ENCODE measurements around the gene ITPR1.

ITPR1 gene

DNA sequence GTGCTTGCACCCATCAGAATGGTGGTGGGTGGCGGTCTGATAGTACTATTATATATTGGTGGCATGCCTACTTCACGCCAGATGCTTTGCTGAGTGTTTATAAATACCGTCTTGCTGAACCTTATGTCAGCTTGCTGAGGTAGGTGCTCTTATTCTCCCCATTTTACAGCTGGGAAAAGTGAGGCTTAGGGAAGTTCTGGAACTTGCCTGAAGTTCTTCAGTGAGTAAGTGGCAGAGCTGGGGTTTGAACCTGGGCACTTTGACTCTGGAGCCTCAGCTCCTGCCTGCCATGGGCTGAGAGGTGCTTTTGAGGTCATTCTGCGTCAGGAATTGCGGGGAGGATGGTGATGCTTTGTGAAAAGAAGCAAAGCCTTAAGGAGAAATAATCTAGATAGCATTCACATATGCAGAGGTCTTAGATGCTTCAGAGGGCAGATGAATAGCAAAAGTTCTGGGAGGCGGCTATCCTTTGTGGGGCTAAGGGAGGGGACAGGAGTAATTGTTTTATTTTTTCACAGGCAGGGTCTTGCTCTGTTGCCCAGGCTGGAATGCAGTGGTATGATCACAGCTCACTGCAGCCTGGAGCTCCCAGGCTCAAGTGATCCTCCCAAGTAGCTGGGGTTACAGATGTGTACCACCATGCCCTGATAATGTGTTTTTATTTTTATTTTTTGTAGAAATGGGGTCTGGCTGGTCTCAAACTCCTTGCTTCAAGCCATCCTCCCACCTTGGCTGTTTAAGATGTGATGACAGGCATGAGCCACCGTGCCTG is 18.5 kb downstream of the ITPR1 start:
- DNase-seq: no peak

DNA sequence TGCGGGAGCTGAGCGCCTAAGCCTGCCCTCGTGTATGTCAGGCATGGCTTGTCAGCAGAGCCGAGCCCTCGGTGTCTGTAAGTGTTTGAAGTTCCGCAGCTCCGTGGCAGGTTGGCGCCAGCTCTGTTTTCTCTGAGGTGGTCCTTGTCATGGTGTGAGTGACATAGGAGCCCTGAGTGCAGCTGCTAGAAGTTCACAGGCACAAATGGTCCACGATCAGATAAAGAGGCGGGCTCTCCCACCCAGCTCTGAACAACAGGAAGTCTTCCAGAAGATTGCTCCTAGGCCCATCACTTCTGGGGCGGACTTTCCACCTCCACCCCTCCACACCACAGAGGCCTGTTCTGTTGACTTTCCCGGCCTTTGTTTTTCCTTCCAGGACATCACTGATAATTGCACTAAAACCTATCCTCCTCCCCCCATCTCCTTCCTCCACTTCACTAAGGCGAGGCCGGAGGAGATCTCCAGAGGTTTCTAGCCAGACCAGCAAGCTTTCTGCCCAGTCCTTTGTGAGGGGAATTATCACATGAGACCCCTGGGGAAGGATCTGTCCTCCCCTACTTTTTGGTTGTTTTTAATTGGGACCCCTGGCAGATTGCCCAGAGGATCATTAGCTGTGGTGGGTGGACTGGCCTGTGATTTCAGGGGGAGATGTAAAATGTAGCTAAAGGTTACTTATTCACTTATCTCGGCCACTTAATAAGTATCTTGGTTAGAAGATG is 19.9 kb downstream of the ITPR1 start:
- DNase-seq: no peak

DNA sequence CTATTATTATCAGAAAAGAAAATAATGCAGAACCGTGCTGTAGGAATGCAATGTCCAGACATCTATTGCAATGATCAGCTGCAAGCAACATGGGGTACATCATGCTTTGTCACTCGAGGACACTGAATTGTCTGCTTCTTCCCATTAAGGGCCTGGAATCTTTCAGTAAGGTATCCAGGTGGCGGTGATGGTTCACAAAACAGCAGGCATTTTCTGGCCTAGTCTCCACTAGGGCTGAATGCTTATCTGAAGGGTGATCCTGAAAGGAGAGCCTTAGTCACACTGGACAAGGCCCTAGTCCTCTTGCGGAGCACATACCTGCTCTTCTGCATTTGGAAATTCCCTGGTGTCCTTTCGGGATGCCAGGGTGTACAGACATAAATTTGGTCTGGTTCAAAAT is 21.2 kb downstream of the ITPR1 start:
- DNase-seq: no peak

DNA sequence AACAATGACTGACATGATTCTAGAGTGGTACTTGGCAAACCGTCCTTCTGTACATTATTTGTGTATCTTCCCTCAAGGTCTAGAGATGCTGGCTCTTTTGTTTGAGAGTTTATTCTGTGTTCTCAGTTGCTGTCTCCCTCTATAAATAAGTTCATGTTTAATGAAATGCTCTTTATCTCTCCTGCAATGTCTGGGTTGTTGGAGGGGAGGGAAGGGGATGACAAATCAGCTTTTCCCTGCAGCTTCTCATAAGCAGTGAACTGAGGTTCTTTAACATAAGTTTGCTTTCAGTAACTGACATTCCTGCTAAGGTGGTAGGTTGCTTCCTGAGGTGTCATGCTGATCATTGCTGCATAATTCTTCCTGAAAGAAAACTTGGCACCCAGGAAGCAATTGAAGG is 21.8 kb downstream of the ITPR1 start:
- DNase-seq: no peak

DNA sequence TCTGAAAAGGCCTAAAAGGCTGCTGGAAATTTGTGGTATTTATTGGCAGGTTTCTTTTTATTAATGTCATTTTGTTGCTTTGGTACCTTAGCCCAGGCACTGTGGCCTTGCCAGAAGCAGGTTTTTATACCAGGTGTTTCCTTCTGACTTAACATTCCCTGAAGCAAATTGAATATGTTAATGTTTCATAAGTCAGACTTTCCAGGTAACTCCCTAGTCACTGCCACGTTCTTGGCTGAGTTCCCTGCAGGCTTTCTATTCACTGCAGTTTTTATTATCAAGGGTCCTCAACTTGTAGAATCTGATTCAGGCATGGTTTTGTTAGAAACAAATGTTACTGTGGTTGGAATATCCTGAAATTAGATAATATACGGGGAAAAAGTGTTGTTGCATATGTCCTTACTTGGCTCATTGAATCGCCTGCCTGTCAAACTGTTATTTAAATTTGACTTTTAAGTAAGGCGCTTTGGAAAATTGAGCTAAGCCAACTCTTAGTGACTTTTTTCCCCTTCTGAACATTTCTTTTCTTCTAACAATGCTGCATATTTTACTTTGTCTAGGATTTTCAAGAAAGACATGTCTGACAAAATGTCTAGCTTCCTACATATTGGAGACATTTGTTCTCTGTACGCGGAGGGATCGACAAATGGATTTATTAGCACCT is 22.9 kb downstream of the ITPR1 start:
- DNase-seq: no peak

DNA sequence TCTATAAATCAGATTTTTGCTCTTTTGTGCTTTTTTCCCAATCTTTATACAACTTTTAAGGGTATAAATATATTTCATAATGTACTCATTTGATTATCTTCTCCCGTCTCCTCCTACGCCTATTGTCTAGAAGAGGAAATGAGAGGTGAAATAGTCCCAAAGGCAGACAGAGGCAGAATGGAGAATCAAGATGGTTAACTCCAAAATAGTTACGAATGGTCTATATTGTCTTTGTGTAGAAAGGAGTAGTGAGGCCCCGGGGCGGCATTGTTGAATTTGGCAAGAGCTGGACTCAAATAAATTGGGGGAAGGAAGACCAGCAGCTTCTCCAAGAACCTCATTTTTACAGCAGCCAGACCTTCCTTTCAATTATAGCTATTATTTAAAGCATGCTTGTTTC is 23.9 kb downstream of the ITPR1 start:
- DNase-seq: no peak

DNA sequence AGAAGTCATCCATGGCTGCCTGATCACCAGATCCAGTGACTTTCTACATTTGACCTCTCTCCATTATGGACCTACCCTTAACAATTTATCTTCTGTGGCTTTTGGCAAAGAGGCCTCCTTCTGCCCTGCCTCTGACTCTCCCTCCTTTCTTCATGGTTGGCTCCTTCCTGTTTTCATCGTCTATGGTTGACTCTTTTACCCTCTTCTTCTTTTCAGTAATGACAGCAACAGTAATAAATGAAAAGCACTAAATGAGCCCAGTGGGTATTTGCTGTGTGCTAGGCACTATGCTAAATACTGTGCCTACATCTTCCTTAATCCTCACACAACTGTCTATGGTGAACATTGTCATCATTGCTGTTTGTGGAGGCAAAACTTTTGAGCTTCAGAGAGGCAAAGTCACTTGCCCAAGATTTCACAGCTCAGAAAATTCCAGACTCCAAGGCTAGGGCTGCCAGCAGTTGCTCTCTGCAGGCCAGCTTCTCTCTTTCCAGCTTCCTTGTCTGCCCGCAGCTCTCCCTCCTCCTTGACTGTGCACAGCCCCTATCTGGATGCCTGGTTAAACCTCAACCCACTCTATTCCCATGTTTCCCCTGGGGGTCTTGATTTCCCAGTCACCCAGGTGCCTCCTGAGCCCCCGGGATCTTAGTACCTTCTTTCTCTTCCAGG is 24.6 kb downstream of the ITPR1 start:
- DNase-seq: no peak

DNA sequence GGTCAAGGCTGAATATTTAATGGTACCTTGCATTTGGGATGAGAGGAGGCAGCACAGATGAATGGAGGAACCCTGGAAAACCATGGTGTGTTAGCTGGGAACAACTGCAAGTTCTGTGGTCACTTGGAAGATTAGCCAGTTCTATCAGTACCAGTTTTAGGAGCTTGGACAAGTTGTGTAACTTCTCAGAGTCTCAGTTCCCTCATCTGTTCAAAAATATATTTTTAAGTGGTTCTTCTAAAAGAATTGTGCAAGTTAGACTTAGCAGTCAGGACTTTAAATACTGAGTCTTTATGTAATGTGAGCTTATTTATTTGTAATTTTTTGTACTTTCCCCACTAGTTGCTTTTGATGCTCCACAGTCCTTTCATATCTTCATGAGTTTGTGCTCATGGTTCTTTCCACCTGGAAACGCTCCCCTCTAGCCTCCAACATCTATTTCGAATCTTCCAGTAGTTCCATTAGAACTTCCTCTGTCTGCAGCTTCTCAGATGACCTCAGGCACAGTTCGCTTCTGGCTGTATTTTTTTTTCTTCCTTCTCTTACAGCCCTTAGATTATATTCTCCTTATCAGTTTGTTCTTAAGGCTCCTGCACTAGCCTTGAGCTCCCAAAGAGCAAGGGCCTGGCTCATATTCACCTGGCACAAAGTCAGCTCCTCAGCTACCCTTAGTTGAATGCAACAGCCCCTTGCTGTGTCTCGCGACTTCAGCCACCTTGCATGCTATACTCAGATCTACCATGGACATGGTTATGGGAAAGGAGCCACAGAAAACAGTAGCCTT is 27.1 kb downstream of the ITPR1 start:
- no peak for DNase-seq

DNA sequence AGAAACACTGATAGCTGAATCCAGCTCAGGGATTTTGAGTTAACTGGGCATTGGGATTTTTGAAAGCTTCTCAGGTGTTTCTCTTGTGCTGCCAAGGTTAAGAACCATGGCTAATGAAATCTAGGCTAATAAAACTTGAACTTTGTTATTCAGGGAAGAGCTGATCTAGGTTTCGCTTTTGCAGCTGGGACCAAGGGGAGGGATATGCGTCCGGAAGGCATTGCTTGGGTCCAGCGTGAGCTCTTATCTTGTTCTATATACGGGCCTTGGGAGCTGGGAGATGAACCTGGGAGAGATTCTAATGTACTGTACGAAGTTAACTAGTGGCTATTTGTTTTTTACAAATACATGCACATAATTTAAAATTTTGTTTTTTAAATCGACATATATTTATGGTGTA is 29.8 kb downstream of the ITPR1 start:
- no peak for DNase-seq

DNA sequence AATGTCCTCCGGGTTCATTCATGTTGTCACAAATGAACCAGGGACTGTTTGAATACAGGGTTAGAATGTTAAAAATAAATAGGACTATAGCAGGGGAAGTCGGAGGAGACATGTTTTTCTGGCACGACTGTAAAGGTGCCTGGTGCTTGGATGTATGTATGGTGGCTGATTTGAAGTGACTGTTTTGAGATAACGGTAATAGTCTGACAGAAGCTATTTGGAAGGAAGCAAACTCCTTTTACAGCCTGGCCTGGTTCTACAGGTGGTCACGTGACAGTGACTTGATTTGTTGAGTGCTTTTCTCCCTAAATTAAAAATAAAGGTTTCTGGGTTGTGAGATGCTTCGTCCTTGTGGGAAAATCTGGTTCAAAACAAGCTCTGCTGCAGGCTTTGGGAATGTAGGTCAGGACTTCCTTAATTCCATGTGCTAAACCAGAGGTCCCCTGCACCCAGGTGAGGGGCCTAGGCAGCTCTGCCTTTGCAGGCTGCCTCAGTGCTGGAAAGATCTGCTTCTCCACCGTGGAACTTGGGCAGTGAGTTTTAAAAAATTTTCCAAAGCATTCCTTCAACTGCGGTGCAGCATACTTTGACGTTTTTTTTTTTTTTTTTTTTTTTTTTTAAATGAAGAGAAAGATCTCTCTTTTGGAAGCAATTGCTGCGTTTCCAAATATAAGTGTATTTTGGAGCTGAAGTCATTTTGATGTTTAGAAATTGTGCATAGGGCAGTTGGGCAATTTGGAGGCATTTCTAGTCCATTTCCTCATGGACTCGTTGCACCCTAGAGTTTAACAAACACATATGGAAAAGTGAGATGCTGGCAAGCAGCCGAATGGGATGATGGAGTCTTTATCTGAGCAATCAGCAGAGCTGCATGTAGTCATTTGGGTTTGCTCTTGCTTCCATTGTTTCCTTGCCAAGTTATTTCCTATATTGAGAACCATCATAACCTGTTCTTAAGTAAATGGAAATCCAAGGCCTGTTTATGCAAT is 30.9 kb downstream of the ITPR1 start:
- DNase-seq: peak; percentile 19

DNA sequence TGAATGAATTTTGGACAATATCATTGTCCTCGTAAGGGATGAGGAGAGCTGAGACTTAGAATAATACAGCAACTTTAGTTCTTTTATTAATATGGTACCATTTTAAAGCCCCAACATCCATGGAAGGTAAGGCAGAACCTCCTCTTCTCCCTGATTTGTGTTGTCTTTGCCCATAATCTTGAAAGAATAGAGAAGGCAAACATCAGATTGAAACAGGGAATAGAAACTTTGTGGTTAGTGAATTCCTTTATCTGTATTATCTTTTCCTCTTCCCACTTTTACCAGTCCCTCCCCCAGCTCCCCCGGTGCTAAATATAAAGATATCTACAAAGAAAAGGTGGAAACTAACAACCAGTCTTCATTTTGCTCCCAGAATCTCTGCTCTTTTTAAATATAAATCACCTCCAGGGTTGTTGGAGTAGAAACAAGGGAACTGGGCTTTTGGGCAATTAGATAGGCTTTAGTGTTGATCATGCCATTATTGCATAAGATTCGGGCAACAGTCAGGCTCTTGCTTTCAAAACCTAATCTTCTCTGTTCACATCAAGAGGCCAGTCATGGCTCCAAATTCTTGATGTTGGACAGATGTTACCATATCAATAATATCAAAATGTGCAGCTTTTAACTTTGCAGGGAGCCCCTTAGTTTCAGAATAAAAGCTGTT is 32.5 kb downstream of the ITPR1 start:
- DNase-seq: no peak

DNA sequence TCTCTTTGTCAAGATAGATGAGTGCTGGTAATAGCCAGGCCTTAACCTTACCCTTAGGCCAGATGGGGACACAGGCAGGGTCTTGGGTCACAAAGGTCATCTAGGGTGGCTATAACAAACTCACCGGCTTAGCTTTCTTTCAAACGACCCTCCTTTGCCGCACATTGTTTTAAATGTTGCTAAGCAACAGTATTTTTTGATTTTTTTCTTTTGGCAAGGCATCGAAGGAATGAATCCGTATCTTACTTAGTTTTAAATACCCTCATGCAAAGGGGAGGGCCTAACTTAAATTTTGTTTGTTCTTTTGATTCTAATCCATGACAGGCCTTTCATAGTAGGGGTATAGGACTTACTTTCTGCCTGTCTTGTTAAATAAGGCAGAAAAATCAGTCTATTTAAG is 35.2 kb downstream of the ITPR1 start:
- no peak for DNase-seq

DNA sequence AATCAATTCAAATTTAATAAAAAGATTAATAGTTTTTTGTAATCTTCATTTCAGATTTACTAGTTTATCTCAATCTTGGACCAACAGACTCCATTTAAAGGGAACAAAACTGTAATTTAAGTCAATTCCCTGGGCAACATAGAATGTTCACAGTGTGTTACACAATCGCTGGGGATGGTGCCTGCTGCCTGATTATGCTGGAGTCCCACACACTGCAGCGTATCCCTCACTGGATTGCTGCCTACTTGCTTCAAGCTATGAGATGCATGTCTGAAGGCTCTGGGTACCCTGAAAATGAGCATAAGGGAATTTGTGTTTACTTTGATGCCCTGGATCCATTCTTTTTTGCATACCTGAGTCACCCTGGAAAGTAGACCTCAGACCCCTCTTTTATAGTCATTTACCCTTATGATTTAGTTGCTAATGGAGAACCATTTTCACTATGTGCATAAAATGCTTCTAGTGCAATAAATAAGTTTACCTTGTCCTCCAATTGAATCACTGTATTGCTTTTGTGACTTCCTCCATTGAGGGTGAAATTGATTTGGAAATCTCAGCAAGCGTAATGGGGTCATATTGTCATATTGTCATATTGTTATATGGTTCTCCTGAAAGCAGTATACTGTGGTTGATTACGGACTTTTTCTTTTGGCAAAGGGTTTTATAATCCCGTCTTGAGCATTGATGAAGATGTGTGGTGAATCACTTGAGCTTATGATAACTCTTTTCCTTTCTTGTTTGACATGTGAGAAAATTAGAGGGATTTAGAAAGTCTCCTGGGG is 35.9 kb downstream of the ITPR1 start:
- no peak for DNase-seq

DNA sequence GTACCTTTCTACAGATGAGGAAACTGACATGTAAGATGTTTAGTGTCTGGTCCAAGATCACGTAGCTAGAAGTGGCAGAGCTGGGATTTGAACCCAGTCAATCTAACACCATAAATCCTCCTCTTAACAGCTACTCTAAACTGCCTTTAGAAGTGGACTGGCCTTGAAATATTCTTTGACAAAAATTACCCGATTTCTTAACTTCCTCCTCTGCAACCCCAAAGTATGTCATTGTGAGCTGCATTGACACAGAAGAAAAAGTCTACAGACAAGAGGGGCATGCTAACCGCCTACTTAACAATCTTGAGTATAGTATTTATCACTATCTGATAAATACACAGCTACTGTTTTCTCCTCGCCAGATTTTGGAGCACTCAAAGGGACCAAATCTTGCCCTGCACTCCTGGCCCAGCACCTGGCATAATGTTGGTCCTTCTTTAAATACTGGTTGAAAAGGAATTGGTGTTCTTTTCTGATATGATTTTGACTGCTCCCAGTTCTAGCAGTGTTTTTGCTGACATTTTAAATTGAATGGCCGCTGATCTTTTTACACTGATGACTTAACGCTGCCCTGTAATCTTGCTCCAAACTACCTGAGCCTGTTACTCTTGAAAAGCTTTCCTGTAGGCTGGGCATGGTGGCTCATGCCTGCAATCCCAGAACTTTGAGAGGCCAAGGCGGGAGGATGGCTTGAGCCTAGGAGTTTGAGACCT is 36.9 kb downstream of the ITPR1 start:
- DNase-seq: no peak

DNA sequence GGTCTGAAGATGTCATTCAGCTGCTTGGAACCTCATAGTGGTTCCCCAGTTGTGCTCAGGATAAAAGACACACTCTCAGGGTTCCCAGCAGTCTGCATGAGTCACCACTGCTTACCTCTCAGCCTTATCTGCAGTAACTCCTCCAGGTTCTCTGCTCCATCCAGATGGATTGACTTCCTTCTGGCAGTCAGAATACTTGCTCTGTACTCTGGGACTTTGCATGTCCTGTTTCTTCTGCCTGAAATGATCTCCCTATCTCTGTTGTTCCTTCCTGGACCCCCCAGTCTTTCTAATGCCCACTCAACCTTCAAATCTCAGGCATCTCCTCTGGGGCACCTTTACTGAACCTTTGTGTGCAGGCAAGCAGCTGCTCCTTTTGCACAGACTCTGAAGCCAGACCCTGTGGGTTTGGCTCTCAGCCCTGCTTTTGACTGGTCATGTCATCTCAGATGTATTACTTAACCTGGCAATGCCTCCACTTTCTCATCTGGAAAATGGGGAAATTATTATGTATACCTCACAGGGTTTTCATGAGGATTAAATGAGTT is 38.4 kb downstream of the ITPR1 start:
- no peak for DNase-seq

DNA sequence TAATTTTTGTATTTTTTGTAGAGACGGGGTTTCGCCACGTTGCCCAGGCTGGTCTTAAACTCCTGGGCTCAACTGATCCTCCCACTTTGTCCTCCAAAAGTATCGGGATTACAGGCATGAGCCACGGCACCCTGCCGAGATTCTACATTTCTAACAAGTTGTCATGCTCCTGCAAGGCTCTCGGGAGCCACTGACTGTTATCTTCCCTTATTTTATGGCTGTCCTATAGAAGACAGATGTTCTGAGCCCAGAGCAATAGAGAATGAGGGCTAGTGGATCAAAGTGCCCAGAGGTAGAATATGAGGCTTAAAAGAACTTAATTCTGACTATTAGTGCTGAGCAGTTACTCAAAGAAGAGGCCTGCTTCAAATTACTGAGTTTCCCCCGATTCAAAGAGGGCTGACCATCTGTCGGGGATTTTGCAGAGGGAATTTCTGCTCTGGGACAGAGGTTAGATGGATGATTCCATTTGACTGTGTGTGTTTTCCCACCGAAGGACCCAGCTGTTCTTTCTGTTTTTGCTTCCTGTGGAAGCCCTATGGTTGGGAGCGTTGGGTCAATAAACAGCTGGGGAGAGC is 39.5 kb downstream of the ITPR1 start:
- peak; percentile 19 for DNase-seq

DNA sequence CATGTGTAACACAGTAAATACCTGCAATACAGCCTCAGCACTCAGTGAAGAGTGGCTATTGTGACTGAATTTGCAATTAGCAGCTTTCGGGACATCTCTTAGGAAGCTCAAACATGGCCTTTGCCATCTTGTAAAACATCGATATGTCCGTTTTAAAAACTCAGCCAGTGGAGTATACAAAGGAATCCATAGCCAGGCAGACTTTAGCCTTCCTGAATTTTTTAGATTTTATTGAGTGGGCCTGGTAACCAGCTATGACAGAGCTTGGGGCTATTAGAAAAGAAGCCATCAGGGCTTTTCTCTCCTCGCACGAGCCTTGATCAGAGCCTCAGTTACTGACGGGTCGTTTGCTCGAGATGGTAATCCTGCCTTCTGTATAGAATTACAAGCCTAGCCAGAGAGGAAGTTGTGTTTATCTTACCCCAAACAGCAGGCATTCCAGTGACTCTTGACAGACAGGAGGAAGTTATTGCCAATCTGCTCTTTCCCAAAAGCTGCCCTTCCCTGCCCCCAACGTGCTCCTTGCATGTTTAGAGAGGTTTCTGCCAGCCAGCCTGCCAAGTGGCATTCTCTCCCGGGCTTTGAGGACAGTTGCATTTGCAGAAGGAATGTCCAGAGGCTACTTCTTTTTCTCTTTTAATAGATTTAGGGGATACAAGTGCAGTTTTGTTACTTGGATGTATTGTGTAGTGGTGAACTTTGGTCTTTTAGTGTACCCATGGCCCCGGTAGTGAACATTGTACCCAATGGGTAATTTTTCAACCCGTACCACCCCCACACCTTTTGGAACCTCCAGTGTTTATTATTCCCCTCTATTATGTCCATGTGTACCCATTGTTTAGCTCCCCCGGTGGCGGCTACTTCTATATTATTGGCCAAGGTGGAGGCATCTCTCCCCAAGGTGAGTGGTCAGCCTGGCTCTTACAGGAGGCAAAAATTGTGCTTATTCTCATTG is 40.6 kb downstream of the ITPR1 start:
- DNase-seq: no peak

All from NCI-H446 treated with DMSO at 0.1 percent for 48 hours (cell line).